ENCODE data around the gene KPTN.

DNA sequence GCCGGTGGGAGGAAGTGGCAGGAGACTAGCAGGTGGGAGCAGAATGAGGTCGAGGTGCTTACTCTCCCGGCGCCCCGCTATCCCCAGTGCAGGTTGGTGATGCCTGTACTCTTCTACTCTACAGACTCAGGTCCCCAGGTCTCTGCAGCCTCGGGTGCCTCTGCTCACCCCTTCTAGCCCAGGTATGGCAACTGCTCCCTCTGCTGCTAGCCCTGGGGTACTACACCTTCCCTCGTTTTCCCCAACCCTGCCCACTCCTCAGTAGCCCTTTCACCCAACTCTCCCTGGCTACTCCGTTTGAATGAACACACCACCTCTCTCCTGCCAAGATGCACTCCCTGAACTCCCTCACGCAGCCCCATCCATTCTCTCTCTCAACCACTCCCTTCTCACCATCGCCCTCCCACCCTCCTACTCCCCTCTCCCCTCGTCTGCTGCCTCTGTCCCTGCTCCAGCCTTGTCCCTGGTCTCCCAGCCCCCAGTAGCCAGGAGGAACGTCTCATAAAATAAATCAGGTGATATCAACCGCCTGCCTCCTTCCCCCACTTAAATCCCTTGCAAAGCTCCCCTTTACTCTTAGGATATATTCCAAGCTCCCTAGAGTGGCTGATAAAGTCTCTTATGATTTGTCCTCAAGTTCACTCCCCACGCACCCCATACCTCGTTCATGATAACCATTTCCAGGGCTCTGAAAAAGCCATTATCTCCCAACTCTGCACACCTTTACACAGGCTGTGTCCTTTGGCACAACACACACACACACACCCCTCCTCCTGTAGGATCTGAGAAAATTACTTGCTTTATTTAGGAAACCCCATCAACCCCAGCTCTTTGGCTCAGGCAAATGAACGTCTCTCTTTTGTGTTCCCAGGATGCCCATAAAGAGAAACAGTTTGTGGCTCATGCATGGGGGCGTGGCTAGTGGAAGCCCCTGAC lies 56.5 kb downstream of the KPTN start:
- TF ChIP-seq POLR2A (IDR thresholded peaks at IDR 0.05) = no peak
- peak; percentile 67 to 96 (median 82) for TF ChIP-seq CTCF (IDR thresholded peaks at IDR 0.05)

Measured in body of pancreas (tissue), 4 donors.